Liver (tissue), 3 donors: ENCODE data around the gene ALG12.

Experiments used
- CTCF ChIP-seq: fragments of 150-350 bp; IDR thresholded peaks from 2 replicates; pipeline ENCODE4 v1.5.1; 2017; ENCODE audit warnings: improper control_type of control experiment, low read depth, low read length; ENCODE audit not compliant: missing input control
- EGR1 ChIP-seq, 2 donors: IDR thresholded peaks; 2 replicates each; pipeline ENCODE4 v1.6.1; 2016 to 2018; ENCODE audit warnings: antibody characterized with exemption in 2 of 2, low read depth in 2 of 2
- FOXA1 ChIP-seq: IDR thresholded peaks from 2 replicates; pipeline ENCODE4 v1.6.1; 2016; ENCODE audit warnings: antibody characterized with exemption
- HNF4A ChIP-seq, 2 donors: conservative IDR thresholded peaks; 2 replicates each; pipeline ENCODE4 v1.6.1; 2016; ENCODE audit warnings: antibody characterized with exemption in 2 of 2, mild to moderate bottlenecking in 2 of 2
- NR2F2 ChIP-seq: IDR thresholded peaks from 2 replicates; pipeline ENCODE4 v1.6.1; 2016; ENCODE audit warnings: antibody characterized with exemption
- RAD21 ChIP-seq, 2 donors: IDR thresholded peaks; 2 replicates each; pipeline ENCODE4 v1.6.1; 2016; ENCODE audit warnings: antibody characterized with exemption in 2 of 2, mild to moderate bottlenecking in 2 of 2
- SP1 ChIP-seq: IDR thresholded peaks from 2 replicates; pipeline ENCODE4 v1.6.1; 2018; ENCODE audit warnings: antibody characterized with exemption, mild to moderate bottlenecking
- donor health status: healthy.
- donor health status: healthy.

- TF ChIP-seq RAD21 (IDR thresholded peaks at IDR 0.05) (no peak), CTCF (no peak), EGR1 (IDR thresholded peaks at IDR 0.05; ENCODE audit: low read depth in 2 of 2) (no peak), HNF4A (conservative IDR thresholded peaks at IDR 0.05) (no peak), FOXA1 (no peak), SP1 (peak; percentile 53), NR2F2 (no peak)
Measured at GRCh38 chr22:49960159-49961004, 42.1 kb upstream of the ALG12 start, which contains the start of gene PIM3.
